Heart left ventricle (tissue), 16 donors: Measurements from ENCODE around the gene FSTL5. TPM values are rescaled to one million over a fixed set of nuclear protein-coding genes. Genes with fewer than 3 reads are reported as not detected.
"Not testable (repeated sequence)": the region's sequence is repeated elsewhere in the genome, so short reads cannot be mapped to it uniquely, and the experiment has no call there.

Source experiments
- ATAC-seq, 4 donors: fragments of 200-7000 bp; cut with Tn5 transposase; one replicate each; pipeline ENCODE4 v1.9.1; 2020 to 2022; ENCODE audit warnings: moderate library complexity in 4 of 4, mild to moderate bottlenecking in 3 of 4, moderate number of reproducible peaks in 1 of 4
- DNase-seq, 5 donors: peaks; one replicate each; pipeline ENCODE4 v3.0.0-alpha.2; 2020
- H3K27ac ChIP-seq, 12 donors: fragments of 200-600 bp; sonication (generic) in 4 of 12; one replicate each; pipeline versions ENCODE4 v1.5.0 to v1.8.0; 2016 to 2022; ENCODE audit warnings: mild to moderate bottlenecking in 2 of 12
- H3K27me3 ChIP-seq, 9 donors: fragments of 200-600 bp; sonication (generic) in 2 of 9; one replicate each; pipeline versions ENCODE4 v1.5.1 to v1.8.0; 2016 to 2022; ENCODE audit warnings: mild to moderate bottlenecking in 3 of 9
- H3K36me3 ChIP-seq, 9 donors: fragments of 200-600 bp; sonication (generic) in 2 of 9; one replicate each; pipeline versions ENCODE4 v1.5.0 to v1.8.0; 2018 to 2022; ENCODE audit warnings: mild to moderate bottlenecking in 2 of 9
- H3K4me1 ChIP-seq, 12 donors: fragments of 200-600 bp; sonication (generic) in 4 of 12; one replicate each; pipeline versions ENCODE4 v1.5.0 to v1.8.0; 2016 to 2022; ENCODE audit warnings: mild to moderate bottlenecking in 3 of 12
- H3K4me3 ChIP-seq, 12 donors: fragments of 200-600 bp; sonication (generic) in 4 of 12; one replicate each; pipeline versions ENCODE4 v1.5.0 to v1.8.0; 2017 to 2022; ENCODE audit warnings: mild to moderate bottlenecking in 9 of 12, moderate library complexity in 4 of 12
- H3K9me3 ChIP-seq, 12 donors: fragments of 200-600 bp; sonication (generic) in 4 of 12; one replicate each; pipeline versions ENCODE4 v1.5.0 to v1.8.0; 2016 to 2022; ENCODE audit warnings: mild to moderate bottlenecking in 1 of 12
- POLR2A ChIP-seq, 2 donors: fragments of 450-650 bp; IDR thresholded peaks; one replicate each; pipeline ENCODE4 v1.6.1; 2017; ENCODE audit warnings: antibody characterized with exemption in 2 of 2, mild to moderate bottlenecking in 2 of 2, moderate library complexity in 2 of 2
- WGBS, 4 donors: extraction: QIAGEN DNeasy Blood & Tissue Kit in 2 of 4; methylation state at CpG; one replicate each; pipeline versions ENCODE4 v1.1.5 to v1.1.7; 2013 to 2018; 5-methylcytosine and 5-hydroxymethylcytosine counted together
- intact Hi-C, 10 donors: fragments of 100-400 bp; cut with DNase I; formaldehyde crosslinking; loops; one replicate each; pipeline versions ENCODE4 v1.11.1 to v1.14.2; 2022
- polyA plus RNA-seq, 2 donors: library from polyadenylated mRNA; stranded (reverse); fragments of 200-250 nt; gene quantifications; one replicate each; pipeline ENCODE4 v1.2.3, GENCODE V29; 2013
- total RNA-seq, 9 donors: library from RNA; depleted of rRNA in 2 of 9; stranded (reverse); fragments of >200 nt in 2 of 9; fragmentation: NEBNext Ultra II Directional in 3 of 9; extraction: Animal tissue kit (Norgen Biotek cat#: 25700) in 3 of 9; gene quantifications; one replicate each; pipeline versions ENCODE4 v1.1.0 to v1.2.4, GENCODE V29; 2016 to 2023
- TF ChIP-seq, protein P1 (sequence below), 12 donors: fragments of 200-600 bp; sonication (generic) in 4 of 12; IDR thresholded peaks; one replicate each; pipeline versions ENCODE4 v1.5.0 to v1.8.0; 2018 to 2022; ENCODE audit warnings: antibody characterized with exemption in 12 of 12, mild to moderate bottlenecking in 5 of 12
- donor health status: ischemic (EF 13 %, LVEDD 7.1; RV severe dilation, severe dysfunction).
- donor health status: healthy with polysubstance abuse.
- donor health status: DM: no; HTN: yes; CAD: no.
- donor health status: DM: no; HTN: no; CAD: no.
- donor health status: ischemic (EF 25% LVEDD 6.9; RV normal size, moderate dysfunction).
- donor health status: ischemic (EF 25% LVEDD 5.7; RV mildly dilated, moderate dysfunction).
- donor health status: healthy.
- donor health status: DM: yes; HTN: yes; CAD: no.
- donor health status: ischemic (EF 35%, LVEDD 5.7; RV mildly dilated, moderate dysfunction).
- donor health status: nonischemic (EF 11% LVEDD 7.7; RV severe dilation, severe dysfunction).
- donor health status: DM: yes; HTN: yes; CAD: no.
- donor health status: PGD.
- donor health status: ischemic (EF 29% LVEDD 5.4; RV normal size, mild dysfunction).
- donor health status: nonischemic (EF 23%, LVEDD 6.1; RV moderate dilation, normal function).

The FSTL5 gene
- total and polyA plus RNA-seq, 11 donors = not detected

DNA sequence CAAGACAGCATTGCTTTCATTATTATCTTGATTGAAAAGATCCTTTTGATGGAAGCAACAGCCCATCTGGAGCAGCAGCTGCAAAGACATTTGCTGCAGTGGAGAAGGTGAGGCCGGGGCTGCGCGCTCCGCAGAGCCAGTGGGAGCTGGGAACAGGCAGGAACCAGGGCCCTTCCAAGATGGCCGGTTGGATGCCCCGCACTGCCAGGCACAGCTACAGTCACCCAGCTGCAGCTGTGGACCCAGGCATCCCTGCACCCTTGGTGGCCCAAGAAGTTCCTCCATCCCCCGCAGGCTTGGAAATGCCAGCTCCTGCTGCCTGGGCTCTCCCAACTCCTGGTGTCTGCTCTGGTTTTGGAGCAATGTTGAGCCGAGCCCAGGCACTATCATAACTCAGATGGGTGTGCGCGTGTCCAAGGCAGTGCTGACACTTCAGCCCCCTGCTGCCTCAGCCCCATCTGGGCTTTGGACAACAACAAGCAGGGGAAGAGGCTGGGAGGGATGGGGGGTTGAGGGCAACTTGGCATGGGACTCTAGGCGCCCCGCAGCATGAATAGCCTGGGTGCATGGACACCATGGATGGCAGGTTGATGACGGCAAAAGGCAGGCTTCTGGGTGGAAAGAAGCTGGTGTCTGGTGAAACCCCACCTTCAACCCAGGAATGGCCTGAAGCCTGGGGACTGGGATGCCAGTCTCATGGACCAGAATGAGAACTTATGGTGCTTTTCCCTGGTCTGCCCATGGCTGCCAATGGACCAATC is 371.8 kb downstream of the FSTL5 start:
- Histone ChIP-seq H3K36me3 (no peaks in the 10 kb centered on the region), H3K4me1 (no peaks in the 10 kb centered on the region), H3K4me3 (no peak overlapping the region), H3K27ac (no peak overlapping the region), H3K9me3 (peaks cover 0 to 17% (median 4%) of the 10 kb centered on the region in 12 donors), H3K27me3 (no peaks in the 10 kb centered on the region)
- DNase-seq (peak in 1 of 5 donors; percentile 16), ATAC-seq (no peak)
- TF ChIP-seq, protein P1, sequence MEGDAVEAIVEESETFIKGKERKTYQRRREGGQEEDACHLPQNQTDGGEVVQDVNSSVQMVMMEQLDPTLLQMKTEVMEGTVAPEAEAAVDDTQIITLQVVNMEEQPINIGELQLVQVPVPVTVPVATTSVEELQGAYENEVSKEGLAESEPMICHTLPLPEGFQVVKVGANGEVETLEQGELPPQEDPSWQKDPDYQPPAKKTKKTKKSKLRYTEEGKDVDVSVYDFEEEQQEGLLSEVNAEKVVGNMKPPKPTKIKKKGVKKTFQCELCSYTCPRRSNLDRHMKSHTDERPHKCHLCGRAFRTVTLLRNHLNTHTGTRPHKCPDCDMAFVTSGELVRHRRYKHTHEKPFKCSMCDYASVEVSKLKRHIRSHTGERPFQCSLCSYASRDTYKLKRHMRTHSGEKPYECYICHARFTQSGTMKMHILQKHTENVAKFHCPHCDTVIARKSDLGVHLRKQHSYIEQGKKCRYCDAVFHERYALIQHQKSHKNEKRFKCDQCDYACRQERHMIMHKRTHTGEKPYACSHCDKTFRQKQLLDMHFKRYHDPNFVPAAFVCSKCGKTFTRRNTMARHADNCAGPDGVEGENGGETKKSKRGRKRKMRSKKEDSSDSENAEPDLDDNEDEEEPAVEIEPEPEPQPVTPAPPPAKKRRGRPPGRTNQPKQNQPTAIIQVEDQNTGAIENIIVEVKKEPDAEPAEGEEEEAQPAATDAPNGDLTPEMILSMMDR (IDR thresholded peaks at IDR 0.05) = no peak
- TF ChIP-seq POLR2A (IDR thresholded peaks at IDR 0.05) = no peak
- WGBS, 4 donors = 86 to 91% (median 87%) methylated on average over 7 to 13 of the region's 13 CpGs
- intact Hi-C loops = no loop called here

DNA sequence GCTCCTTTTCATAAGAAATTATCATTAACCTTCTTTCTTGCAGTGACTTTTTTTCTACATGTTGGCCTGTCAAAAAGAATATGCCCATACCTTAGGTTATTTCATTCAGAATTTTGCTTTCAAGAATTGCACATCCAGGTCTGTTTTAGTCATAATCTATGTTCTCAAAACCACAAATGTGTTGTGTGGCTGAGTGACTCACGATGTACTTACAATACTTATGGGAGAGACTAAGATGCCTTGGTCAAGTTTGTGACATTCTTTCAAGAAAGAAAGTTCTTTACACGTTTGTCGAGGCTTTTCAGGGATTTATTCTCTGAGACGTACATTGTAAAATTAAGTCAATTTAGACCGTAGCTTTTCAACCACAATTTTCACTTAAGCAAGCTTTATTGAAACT is 396.7 kb downstream of the FSTL5 start:
- Histone ChIP-seq H3K36me3 (no peaks in the 10 kb centered on the region), H3K27ac (no peak overlapping the region), H3K4me3 (no peak overlapping the region), H3K27me3 (no peaks in the 10 kb centered on the region), H3K4me1 (no peaks in the 10 kb centered on the region), H3K9me3 (no peaks in the 10 kb centered on the region)
- 62 to 75% (median 69%) methylated on average over 5 of the region's 5 CpGs for WGBS, 4 donors
- intact Hi-C loops = no loop called here
- TF ChIP-seq, protein P1 (IDR thresholded peaks at IDR 0.05) = no peak
- TF ChIP-seq POLR2A (IDR thresholded peaks at IDR 0.05) = no peak
- DNase-seq = no peak
- no peak for ATAC-seq

- no peaks in the 10 kb centered on the region for H3K27me3 ChIP-seq
- WGBS, 4 donors = 69 to 80% (median 73%) methylated on average over 1 of the region's 1 CpG
- H3K9me3 ChIP-seq = no peaks in the 10 kb centered on the region
- H3K27ac ChIP-seq = no peak overlapping the region
- H3K4me3 ChIP-seq = no peak overlapping the region
- ATAC-seq (no peak), DNase-seq (no peak)
- H3K4me1 ChIP-seq = no peaks in the 10 kb centered on the region
- no peaks in the 10 kb centered on the region for H3K36me3 ChIP-seq
- intact Hi-C loops = no loop called here
- no peak for TF ChIP-seq POLR2A (IDR thresholded peaks at IDR 0.05)
- TF ChIP-seq, protein P1 (IDR thresholded peaks at IDR 0.05) = no peak
Measured at GRCh38 chr4:161762796-161763195, 401.0 kb downstream of the FSTL5 start.

- TF ChIP-seq POLR2A (IDR thresholded peaks at IDR 0.05) = no peak
- TF ChIP-seq, protein P1 (IDR thresholded peaks at IDR 0.05) = no peak
Measured at GRCh38 chr4:161760008-161760407, 403.8 kb downstream of the FSTL5 start.

DNA sequence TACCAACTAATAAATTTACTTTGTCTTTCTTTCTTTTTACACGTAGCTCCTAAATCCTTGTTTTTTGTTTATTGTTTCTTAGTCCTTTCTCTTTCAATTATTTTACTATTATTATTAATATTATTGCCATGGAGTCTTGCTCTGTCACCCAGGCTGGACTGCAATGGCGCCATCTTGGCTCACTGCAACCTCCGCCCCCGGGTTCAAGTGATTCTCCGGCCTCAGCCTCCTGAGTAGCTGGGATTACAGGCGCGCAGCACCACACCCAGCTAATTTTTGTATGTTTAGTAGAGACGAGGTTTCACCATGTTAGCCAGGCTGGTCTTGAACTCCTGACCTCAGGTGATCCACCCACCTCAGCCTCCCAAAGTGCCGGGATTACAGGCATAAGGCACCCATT is 405.4 kb downstream of the FSTL5 start:
- intact Hi-C loops, ATAC-seq, DNase-seq, H3K9me3 ChIP-seq, H3K36me3 ChIP-seq, H3K27ac ChIP-seq, H3K4me3 ChIP-seq, H3K4me1 ChIP-seq, H3K27me3 ChIP-seq: not testable (repeated sequence)
- WGBS, 4 donors = 89 to 95% (median 91%) methylated on average over 9 of the region's 9 CpGs

More at GRCh38 chr4:161760008-161760407, 403.8 kb downstream of the FSTL5 start:
- intact Hi-C loops = no loop called here
- DNase-seq (no peak), ATAC-seq (no peak)
- Histone ChIP-seq H3K4me1 (no peaks in the 10 kb centered on the region), H3K36me3 (no peaks in the 10 kb centered on the region), H3K4me3 (no peak overlapping the region), H3K27ac (no peak overlapping the region), H3K9me3 (no peaks in the 10 kb centered on the region), H3K27me3 (no peaks in the 10 kb centered on the region)
- WGBS, 4 donors = 83 to 93% (median 85%) methylated on average over 3 of the region's 3 CpGs
